Head of caudate nucleus (tissue), 42 donors: Measurements from ENCODE around the gene MPLKIP.

Source experiments
- DNase-seq, 42 donors: peaks; one replicate each; pipeline versions ENCODE4 v3.0.0 to v3.0.0-alpha.2; 2020 to 2021; ENCODE audit warnings: mixed read lengths in 7 of 42
- intact Hi-C: fragments of 100-400 bp; cut with DNase I; formaldehyde crosslinking; loops from one replicate; pipeline ENCODE4 v1.15.0; 2022

Gene MPLKIP

GRCh38 chr7:40077849-40078248 is 56.6 kb downstream of the MPLKIP start:
- intact Hi-C loops, result no loop called here

More at GRCh38 chr7:40077849-40078248, 56.6 kb downstream of the MPLKIP start:
- no peak for DNase-seq
